HG03025 (cell line): Measurements from ENCODE around the gene EGFR.

Source experiments
- ATAC-seq: cut with Tn5 transposase; IDR thresholded peaks from one replicate; pipeline ENCODE4 v1.9.1; 2021; ENCODE audit warnings: mild to moderate bottlenecking, moderate library complexity; ENCODE audit not compliant: unreplicated experiment, low FRiP score

EGFR gene

DNA sequence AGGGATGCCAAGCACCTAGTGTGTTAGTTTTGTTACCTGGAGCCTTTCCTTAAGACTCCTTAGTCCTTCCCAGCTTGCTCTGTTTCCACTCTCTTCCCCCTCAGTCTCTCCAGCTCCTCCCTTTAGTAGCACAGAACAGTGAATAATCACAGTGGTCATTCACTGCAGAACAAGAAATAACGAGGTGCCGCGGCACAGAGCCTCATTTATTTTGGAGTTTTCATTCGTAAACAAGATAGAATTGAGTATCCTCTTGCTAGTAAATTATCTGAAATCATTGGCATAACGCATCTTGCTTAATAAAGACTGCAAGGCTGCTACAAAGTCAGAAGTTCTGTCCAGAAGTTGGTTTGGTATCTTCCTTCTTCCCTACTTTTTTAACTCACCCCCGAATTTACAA, 217.0 kb downstream of the EGFR start:
- no peak for ATAC-seq

DNA sequence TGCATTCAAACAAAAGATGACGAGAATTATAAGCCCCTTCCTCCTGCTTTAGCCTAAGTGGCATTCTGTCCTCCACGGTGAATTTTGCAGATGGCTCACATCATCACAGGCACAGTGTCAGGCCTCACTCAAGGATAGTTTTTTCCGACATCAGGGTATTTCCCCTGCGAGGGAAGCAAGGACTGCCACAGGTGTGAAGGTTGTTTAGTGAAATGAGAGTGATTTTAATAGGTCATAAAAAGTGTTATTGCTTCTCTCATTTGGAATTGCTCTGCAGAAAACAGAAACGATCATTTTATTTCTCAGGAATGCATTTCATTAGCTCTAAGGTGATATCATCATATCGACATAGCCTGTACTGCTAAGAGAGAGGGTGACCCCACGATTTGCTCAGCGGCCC, 217.7 kb downstream of the EGFR start:
- ATAC-seq = no peak

DNA sequence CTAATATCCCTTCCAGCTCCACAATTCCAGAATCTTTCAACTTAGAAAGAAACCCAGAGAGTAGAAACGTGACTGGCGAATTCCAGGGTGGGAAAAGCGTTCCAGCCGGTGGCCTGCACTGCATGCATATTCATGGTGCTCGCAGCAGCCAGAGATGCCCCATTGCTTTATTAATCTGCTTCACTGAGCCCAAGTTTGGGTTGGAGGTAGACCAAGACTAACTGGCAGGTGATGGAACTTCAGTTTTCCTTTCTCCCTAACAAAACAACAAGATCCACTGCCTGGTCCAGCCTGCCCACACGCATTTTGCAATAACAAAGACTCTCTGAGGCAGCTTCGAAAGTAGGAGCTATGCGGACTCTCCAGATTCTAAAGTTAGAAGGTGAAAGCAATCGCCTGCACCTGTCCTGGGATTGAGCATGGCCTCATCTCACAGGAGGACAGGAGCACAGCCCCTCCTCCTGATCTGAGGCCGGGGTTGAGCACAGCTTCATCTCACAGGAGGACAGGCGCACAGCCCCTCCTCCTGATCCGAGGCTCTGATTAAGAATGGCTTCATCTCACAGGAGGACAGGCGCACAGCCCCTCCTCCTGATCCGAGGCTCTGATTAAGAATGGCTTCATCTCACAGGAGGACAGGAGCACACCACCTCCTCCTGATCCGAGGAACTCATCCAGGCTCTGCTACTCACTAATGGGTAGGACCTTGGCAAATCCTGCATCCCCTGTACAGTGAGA, 218.5 kb downstream of the EGFR start:
- ATAC-seq = no peak

DNA sequence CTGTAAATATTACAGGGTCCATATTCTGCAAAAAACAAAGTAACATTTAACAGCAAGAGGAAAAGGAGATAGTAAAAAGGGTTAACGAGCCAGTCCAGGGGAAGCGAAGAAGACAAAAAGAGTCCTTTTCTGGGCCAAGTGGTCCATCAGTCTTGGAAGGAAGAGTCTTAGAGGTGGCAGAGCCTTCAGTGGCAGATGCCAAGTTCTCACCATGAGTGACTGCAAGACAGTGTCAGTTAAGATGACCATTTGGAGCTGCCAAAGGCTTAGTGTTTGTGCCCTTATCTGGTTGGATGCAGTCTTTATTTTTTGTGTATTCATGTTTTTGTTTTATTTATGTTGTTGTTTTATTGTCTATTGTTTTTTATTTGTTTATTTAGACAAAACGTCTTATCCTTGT, 220.6 kb downstream of the EGFR start:
- ATAC-seq = no peak

DNA sequence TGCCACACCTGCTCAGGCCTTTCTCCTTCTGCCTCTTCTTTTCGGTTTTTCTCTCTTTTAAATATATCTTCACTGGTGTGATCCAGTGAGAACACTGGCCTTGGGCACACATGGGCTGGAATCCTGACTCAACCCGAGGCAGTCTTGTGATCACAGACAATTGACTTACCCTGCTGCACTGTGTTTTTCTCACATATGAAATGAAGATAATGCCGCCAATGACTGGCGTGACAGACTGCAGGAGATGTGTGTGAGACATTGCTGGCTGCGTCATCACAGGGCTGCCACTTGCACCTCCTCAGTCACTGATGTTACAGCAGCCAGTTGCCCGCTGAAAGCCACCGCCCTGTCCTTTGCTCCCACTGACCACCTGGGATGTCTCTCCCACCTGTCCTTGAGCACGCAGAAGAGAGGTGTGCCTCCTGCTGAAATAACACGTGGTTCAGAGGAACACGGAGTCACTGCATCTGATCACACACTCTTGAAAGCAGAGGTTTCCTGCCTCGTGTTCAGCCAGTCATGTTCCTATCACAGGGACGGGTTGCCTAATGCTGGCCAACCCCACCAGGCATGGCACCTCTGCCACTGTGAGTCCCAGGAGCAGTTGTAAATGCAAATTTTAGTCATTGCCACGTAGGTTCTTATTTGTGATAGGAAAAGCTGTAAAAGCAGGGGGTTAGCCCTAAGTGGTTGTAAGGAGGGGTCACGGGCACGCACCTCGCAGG, 221.8 kb downstream of the EGFR start:
- no peak for ATAC-seq

DNA sequence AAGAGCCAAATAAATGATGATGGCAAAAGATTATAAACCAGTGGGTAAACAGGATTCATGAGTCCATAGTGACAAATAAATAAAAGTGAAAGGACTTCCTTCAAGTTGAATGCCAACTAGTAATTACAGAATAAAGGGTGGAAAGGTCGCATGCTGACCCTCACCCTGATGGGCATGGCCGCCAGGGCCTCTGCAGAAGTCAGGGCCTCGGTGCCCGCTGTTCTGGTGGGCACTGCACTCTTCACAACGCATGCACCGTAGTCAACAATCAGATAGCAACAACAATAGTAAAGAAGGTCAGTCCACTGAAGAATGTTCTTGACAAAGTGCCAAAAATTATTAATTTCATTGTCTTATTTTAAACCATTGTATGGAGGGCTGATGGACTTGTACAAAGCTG, 223.1 kb downstream of the EGFR start:
- no peak for ATAC-seq

DNA sequence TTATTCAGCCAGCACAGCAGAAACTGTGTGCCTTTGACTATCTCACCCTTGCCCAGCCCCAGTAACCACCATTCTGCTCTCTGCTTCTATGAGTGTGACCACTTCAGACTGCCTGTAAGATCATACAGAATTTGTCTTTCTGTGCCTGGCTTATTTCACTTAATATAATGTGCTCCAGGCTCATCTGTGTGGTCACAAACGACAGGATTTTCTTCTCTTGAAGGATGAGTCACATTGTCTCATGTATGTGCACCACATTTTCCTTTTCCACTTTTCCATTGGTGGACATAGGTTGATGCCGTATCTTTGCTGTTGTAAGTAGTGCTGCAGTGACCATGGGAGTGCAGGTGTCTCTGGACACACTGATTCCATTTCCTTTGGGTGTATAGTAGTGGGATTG, 223.8 kb downstream of the EGFR start:
- ATAC-seq = no peak

DNA sequence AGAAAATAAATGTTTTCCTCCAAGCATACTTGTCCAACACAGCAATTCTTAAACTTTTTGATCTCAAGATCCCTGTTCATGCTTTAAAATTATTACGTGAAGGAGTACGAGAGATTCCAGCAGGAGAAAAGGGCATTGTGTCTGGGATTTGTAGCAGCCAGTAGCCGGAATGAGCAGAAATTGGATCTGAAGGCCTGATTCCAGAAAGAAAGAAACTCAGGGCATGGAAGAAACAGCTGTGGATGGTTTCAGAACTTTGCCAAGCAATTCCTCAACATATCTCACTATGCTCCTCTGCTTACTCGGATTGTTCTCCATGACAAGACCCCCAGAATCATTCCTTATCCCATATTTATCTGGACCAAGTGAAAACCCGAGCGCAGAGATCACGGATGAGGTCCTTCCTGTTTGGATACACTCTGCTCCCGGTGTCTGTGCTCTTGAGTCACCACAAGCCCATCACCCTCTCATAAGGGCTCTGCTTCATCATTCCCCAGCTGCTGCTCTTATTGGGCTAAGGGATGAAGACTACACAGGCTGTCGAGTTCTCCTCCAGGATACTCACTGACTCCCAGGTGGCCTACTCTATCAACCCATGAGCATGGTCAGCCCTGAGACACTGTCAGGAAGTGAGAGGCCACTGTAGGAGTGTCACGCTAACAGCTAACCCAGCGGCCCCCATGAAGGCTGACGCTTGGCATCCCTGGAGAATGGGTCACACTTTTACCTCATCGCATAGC, 225.4 kb downstream of the EGFR start:
- no peak for ATAC-seq

DNA sequence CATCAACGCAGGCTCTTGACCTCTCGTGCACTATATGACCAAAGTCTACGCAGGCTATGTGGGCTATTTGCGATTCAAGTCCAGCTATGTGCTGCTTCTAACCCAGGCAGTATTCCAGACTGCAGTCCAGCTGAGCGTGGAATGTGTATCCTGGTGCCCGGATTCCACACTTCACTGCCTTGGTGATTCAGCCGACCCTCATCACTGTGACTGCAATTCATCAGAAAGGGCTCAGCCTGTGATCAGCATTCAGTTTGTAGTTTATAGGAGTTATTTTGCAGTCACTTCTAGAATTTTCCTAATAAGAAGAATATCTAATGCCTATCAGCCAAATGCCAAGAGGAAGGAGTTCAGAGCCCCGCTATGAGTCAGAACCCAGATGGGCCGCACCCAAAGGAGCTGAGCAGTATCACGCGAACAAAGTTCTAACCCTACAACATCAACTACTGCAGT, 226.5 kb downstream of the EGFR start:
- ATAC-seq = no peak

DNA sequence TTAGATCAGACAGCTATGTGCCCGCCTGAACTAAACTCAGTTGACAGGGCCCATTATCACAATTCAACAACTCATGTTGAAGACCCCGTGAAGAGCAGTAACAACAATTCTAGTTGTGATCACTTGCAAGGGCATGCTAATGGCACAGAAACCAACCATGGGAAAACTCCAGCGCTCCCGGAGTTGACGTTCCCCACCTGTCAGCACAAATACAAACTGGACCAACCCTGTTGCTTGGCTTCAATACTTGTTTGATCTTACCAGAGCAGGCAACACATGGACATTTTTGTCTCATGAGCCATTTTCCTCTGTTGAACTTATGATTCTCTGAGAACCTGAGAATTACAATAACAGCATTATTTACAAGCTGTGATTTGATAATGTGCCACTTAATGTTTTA, 227.4 kb downstream of the EGFR start:
- no peak for ATAC-seq

DNA sequence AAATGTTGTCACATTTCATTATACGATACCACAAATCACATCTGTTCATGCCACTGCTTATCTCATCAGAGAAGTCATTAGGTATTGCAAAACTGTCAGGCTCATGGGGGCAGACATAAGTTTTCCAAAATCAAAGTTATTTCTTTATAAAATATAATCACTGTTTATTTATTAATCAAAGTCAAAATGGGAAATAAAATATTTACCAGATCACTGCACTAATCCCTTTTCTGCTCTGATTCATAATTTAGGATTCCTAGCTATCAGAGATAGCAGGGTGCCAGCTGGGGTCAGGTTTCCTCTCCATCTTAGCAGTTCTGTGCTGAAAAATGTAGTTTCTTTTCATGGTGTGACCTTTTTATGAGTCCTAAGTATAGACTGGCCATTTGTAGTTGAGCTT, 228.6 kb downstream of the EGFR start:
- ATAC-seq = no peak

DNA sequence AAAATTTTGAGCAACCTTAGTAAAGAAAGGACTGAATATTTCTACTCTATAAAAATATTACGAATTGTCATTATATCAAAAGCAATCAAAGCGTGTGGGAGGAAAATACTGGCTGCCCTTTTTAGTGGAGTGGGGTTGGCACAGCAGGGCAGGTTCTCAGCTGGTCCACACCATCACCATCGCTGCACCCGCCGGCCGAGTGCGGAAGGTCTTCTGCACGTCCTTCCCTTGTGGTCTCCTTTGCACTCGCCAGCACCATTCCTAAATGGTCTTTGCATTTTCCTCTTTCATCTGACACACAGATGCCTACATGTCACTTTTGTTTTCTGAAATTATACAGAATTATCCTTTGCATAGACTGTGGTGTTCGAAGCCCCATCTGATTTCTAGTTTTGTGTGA, 229.7 kb downstream of the EGFR start:
- ATAC-seq = no peak

DNA sequence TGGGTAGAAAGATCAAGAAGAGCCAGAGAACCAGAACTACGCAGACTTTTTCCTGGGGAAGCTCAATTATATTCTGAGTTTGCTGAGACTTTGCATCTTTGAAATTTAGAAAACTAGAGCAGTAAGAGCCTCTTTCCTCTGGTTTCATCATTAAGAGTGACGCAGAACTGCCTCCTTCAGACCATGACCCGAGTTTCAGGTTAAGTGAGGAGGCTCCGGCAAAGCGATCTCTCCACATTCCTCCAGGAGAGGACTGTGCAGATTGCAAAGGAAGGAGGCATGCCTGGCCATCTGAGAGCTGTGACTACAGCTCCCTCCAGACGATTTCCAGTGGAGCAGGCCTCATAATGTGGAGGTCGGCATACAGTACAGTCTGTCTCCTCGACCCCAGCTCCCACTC, 230.5 kb downstream of the EGFR start:
- ATAC-seq = no peak

DNA sequence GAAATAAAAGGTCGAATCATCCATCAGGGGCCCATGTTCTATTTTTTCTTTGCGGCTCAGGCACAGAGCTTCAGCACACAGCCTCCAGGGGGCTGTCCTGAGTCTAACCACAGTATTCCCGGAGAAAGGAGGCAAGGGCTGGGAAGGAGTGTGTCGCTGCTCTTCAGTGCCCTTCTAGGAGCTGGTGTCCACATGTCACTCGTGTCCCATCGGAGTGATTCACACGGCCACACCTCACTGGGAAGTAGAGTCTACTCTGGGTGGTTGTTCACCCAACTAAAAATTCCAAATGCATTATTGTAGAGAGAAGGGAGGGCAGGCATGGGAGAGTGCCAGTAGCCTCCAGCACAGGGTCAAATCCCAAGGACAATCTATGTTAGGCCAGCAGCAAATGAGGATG, 231.5 kb downstream of the EGFR start:
- ATAC-seq = no peak

DNA sequence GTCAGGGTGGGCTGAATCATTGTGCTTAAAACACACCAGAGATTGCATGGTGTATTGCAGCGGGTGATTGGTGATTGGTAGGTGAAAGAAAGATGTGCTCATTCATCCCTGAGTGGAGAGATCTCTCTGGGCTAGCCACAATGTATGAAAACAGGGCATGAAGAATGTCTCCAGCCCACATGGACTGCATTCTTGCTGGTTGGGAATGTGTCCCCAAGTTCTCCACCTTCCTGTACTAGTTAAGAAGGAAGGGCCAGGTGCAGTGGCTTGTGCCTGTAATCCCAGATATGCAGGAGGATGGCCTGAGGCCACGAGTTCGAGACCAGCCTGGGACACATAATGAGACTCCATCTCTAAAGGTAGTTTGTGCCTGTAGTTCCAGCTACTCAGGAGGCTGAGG, 232.5 kb downstream of the EGFR start:
- no peak for ATAC-seq

DNA sequence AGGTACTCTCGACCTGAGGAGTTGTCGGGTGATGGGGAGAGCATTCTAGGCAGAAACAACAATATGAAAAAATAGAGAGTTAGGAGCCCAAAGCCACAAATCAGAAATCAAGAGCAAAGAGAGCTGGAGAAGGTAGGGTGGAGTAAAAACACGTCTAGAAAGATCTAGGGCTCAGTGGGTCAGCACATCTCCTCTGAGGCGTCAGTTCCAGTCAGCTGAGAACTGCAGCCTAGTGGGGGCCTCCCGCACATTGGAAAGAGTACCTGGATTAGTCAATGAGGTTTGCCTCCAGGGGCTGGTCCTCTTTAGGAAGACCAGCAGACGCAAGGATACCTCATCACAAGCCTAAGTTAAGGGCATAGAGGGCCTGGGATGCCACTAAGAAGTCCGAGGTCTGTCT, 233.1 kb downstream of the EGFR start:
- no peak for ATAC-seq

DNA sequence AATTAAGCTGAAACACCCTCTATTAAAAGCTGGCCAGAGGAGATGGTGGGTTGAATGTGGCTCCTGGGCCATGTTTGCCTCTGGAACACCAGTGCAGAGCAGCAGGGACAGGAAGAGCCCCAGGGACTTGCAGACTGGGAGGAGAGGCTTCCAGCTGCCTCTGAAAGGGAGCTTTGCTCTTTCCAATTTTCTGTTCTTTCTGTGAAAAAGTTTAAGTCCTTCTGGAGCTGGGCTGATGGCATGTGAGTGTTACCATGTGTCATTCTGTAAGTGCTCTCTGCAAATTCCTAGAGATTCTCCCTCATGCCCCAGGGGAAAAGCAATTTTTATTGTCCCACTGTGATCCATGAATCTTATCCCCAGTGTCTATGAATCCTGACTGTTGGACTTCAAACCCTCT, 233.6 kb downstream of the EGFR start:
- no peak for ATAC-seq

DNA sequence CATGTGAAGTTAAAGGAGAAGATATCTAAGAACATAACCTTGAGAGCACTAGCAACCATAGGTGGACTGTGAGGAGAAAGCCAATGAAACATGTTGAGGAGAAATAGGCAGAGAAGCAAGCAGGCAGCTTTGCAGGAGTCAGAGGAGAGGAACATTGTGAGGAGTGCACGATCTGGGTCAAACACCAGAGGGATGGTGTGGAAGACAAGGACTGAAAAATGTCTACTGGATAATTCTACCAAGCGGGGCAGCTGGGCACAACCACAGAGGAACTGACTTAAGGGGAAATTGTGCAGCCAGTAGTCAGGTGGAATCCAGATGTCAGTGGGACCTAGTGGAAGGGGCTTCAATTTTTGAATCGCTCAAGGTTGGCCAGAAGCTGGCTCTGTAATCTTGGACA, 234.4 kb downstream of the EGFR start:
- no peak for ATAC-seq

DNA sequence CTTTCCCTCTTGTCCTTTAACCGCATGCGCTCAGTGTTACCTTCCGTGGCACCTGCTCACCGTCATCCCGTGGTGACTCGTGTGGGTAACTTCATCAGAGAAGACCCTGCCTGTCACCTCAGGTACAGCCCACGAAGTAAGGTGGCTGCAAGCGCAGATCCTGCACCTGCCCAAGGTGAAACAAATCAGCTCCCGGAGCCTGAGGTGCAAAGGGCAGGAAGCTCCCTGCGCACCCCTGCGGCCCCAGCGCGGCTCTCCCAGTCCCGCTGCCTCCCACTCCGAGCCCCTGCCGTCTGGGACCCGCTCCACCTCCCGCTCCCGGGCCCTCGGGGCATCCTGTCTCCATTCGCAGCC, 235.4 kb downstream of the EGFR start:
- no peak for ATAC-seq

DNA sequence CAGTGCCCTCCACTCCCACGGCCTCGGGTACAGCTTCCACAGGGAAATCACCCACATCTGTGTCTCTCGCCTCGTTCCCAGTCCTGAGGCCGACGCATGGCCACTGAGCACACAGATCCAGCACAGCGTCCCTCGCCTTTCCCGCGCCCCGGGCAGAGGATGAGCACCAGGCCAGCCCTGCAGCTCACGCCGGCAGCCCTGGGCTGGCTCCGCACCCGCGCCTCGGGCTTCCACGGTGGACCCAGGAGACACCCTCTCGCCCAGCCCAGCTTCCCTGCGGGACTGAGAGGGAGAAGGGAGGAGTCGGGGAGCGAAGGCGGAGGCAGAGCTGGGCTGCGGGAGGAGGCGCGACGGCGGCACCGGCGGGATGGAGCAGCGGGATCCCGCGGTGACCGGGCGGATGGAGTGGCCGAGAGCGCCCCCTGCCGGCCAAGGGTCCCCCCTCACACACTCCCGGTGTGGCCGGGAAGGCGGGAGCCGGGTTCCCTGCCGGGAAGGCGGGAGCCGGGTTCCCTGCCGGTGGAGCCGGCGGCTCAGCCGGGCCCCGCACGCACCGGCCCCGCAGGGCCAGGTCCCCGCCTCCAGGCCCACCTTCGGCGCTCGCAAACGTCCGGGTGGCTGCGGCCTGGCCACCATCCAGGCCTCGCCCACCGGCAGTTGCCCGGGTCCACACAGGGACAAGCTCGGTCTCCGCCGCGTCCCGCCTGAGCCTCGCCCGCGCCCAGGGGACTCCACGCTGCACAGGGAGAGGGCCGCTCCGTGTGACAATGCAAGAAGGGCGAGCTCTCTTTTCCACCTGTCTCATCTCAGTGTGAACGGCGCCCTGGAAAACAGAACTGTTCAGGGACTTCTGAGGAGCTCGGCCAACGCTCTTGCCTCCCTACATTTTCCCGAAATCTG, 236.0 kb downstream of the EGFR start:
- peak; percentile 80 for ATAC-seq
